Endothelial cell of umbilical vein (primary cell): ENCODE data around the gene MYO1F.

Experiments used
- CTCF ChIP-seq, 2 donors: IDR thresholded peaks; 1 replicate in 1 of 2; 2 replicates in 1 of 2; pipeline ENCODE4 v1.5.1; 2011; ENCODE audit warnings: low read length in 2 of 2, mild to moderate bottlenecking in 2 of 2, moderate library complexity in 2 of 2, control low read depth in 1 of 2, inconsistent platforms in 1 of 2, low read depth in 1 of 2; ENCODE audit not compliant: insufficient read depth in 1 of 2; ENCODE audit errors: extremely low read depth in 1 of 2
- MAX ChIP-seq: IDR thresholded peaks from 2 replicates; pipeline ENCODE4 v1.6.1; 2011; ENCODE audit not compliant: insufficient read depth, insufficient read length
- POLR2A ChIP-seq: IDR thresholded peaks from 2 replicates; pipeline ENCODE4 v1.6.1; 2012; ENCODE audit warnings: low read depth, mild to moderate bottlenecking, control low read depth, low read length

GRCh38 chr19:8589177-8589714, 12.0 kb upstream of the MYO1F start:
- TF ChIP-seq CTCF (IDR thresholded peaks at IDR 0.05; ENCODE audit: extremely low read depth in 1 of 2, insufficient read depth in 1 of 2, low read depth in 1 of 2, low read length in 2 of 2), result no peak
- TF ChIP-seq POLR2A, result no peak
- no peak for TF ChIP-seq MAX
